HepG2 (cell line): ENCODE results near the gene SLC25A11. TPM values are rescaled to one million over a fixed set of nuclear protein-coding genes. Genes with fewer than 3 reads are reported as not detected.

Experiments
- BCLAF1 ChIP-seq: fragments of 450-650 bp; IDR thresholded peaks from 2 replicates; pipeline ENCODE4 v1.6.1; 2017; ENCODE audit warnings: mild to moderate bottlenecking
- CHD2 ChIP-seq: IDR thresholded peaks from 2 replicates; pipeline ENCODE4 v1.6.1; 2011; ENCODE audit warnings: low read depth, low read length, improper control_type of control experiment
- CHD4 ChIP-seq: fragments of 200-600 bp; sonication (generic); IDR thresholded peaks from 2 replicates; pipeline ENCODE4 v1.7.0; 2017; ENCODE audit warnings: mild to moderate bottlenecking, low read length, borderline replicate concordance
- CSRNP1 ChIP-seq: sonication (generic); formaldehyde crosslinking; IDR thresholded peaks from 2 replicates; pipeline ENCODE4 v1.8.1; 2023; ENCODE audit warnings: mild to moderate bottlenecking, missing genetic modification reagents
- HMGXB4 ChIP-seq, 2 experiments: sonication (generic) in 1 of 2; formaldehyde crosslinking in 1 of 2; IDR thresholded peaks; 2 replicates each; pipeline versions ENCODE4 v1.4.0 to v1.6.1; 2018 to 2020; ENCODE audit warnings: missing genetic modification reagents in 2 of 2, borderline replicate concordance in 1 of 2, low read depth in 1 of 2, mild to moderate bottlenecking in 1 of 2, missing biosample characterization in 1 of 2
- HOXA3 ChIP-seq: sonication (generic); formaldehyde crosslinking; IDR thresholded peaks from 2 replicates; pipeline ENCODE4 v1.5.0; 2020; ENCODE audit warnings: missing genetic modification reagents
- HOXD1 ChIP-seq: sonication (generic); formaldehyde crosslinking; IDR thresholded peaks from 2 replicates; pipeline ENCODE4 v1.5.0; 2020; ENCODE audit warnings: missing genetic modification reagents
- ISL2 ChIP-seq: sonication (generic); formaldehyde crosslinking; IDR thresholded peaks from 2 replicates; pipeline ENCODE4 v1.5.0; 2020; ENCODE audit warnings: missing genetic modification reagents
- KDM5A ChIP-seq: fragments of 200-600 bp; sonication (generic); IDR thresholded peaks from 2 replicates; pipeline ENCODE4 v1.7.0; 2018; ENCODE audit warnings: antibody characterized with exemption, mild to moderate bottlenecking, low read length, borderline replicate concordance
- MAF1 ChIP-seq: sonication (generic); formaldehyde crosslinking; IDR thresholded peaks from 2 replicates; pipeline ENCODE4 v1.5.0; 2020; ENCODE audit warnings: missing genetic modification reagents, borderline replicate concordance
- MTA1 ChIP-seq: sonication (generic); formaldehyde crosslinking; IDR thresholded peaks from 2 replicates; pipeline ENCODE4 v1.4.0; 2020; ENCODE audit warnings: missing genetic modification reagents, mild to moderate bottlenecking, borderline replicate concordance
- MXD3 ChIP-seq: IDR thresholded peaks from 2 replicates; pipeline ENCODE4 v1.6.1; 2016; ENCODE audit warnings: mild to moderate bottlenecking, missing biosample characterization, missing genetic modification reagents
- NFIC ChIP-seq: IDR thresholded peaks from 2 replicates; pipeline ENCODE4 v1.6.1; 2012; ENCODE audit warnings: mild to moderate bottlenecking, low read length, inconsistent platforms
- SKI ChIP-seq: fragments of 450-650 bp; IDR thresholded peaks from one replicate; pipeline ENCODE4 v1.6.1; 2018; ENCODE audit warnings: mild to moderate bottlenecking; ENCODE audit not compliant: partially characterized antibody
- SP2 ChIP-seq: sonication (generic); formaldehyde crosslinking; IDR thresholded peaks from 2 replicates; pipeline ENCODE4 v1.5.1; 2020; ENCODE audit warnings: mild to moderate bottlenecking, missing genetic modification reagents
- SSRP1 ChIP-seq: IDR thresholded peaks from 2 replicates; pipeline ENCODE4 v1.6.1; 2016; ENCODE audit warnings: control low read depth
- ZBTB7A ChIP-seq: sonication (generic); formaldehyde crosslinking; IDR thresholded peaks from 2 replicates; pipeline ENCODE4 v1.8.0; 2022; ENCODE audit warnings: mild to moderate bottlenecking, missing genetic modification reagents
- ZNF607 ChIP-seq: sonication (generic); formaldehyde crosslinking; IDR thresholded peaks from 2 replicates; pipeline ENCODE4 v1.5.1; 2020; ENCODE audit warnings: missing genetic modification reagents, mild to moderate bottlenecking, borderline replicate concordance
- ZNF639 ChIP-seq: conservative IDR thresholded peaks from 2 replicates; pipeline ENCODE4 v1.6.1; 2018; ENCODE audit warnings: missing genetic modification reagents
- ZZZ3 ChIP-seq: sonication (generic); formaldehyde crosslinking; IDR thresholded peaks from 2 replicates; pipeline ENCODE4 v1.4.0; 2020; ENCODE audit warnings: missing genetic modification reagents, mild to moderate bottlenecking, borderline replicate concordance
- polyA plus RNA-seq, 8 experiments: library from polyadenylated mRNA; depleted of rRNA in 3 of 8; stranded (reverse) in 7 of 8; unstranded in 1 of 8; fragments of >200 nt; fragmentation: Illumina TruSeq in 4 of 8; extraction: Trizol in 4 of 8; gene quantifications; 2 replicates each; pipeline versions ENCODE4 v1.2.1 to v1.2.3, GENCODE V29; 2011 to 2016; ENCODE audit warnings: low read depth in 4 of 8, missing spikeins in 1 of 8, mixed read lengths in 1 of 8; ENCODE audit not compliant: insufficient read depth in 1 of 8
- total RNA-seq, 5 experiments: library from RNA; depleted of rRNA; stranded (reverse); fragments of >200 nt; fragmentation: Illumina TruSeq; extraction: Trizol; gene quantifications; 2 replicates each; pipeline ENCODE4 v1.2.3, GENCODE V29; 2016; ENCODE audit warnings: low read depth in 1 of 5

Gene SLC25A11
- total and polyA plus RNA-seq, 2 of the 13 experiments (the other 11 are each of a cell fraction or from before 2014, with no cell fraction given), result 35.4 to 47.2 TPM

GRCh38 chr17:4948166-4948930 lies 8.5 kb upstream of the SLC25A11 start, which contains the start of gene PFN1 (continued):
- TF ChIP-seq CHD4 (peak; percentile 56; the same call in 1 of the 2 replicates), SKI (peak; percentile 75), MTA1 (CRISPR knock-in tag) (peak; percentile 32; the same call in 1 of the 2 replicates), ZNF639 (CRISPR knock-in tag) (no peak; the same call in none of the 2 replicates), BCLAF1 (no peak), ZZZ3 (0 out of 2 replicates have a peak, but pooled peaks have one; percentile 7), SSRP1 (CRISPR knock-in tag) (no peak), MAF1 (0 out of 2 replicates have a peak, but pooled peaks have one; percentile 37), HMGXB4 (CRISPR knock-in tag; IDR thresholded peaks at IDR 0.05; ENCODE audit: borderline replicate concordance in 1 of 2, low read depth in 1 of 2) (0 out of 4 replicates have a peak, but pooled peaks of 1 of the 2 experiments have one; percentile 30), ZNF607 (CRISPR knock-in tag) (peak; percentile 91), NFIC (no peak), KDM5A (peak; percentile 70), SP2 (CRISPR knock-in tag) (peak; percentile 56; the same call in 1 of the 2 replicates), CSRNP1 (0 out of 2 replicates have a peak, but pooled peaks have one; percentile 52), ISL2 (CRISPR knock-in tag) (peak; percentile 16; the same call in 1 of the 2 replicates), HOXA3 (CRISPR knock-in tag) (peak; percentile 69), MXD3 (peak; percentile 57; the same call in 1 of the 2 replicates), CHD2 (peak; percentile 32; the same call in 1 of the 2 replicates), HOXD1 (CRISPR knock-in tag) (peak; percentile 75), ZBTB7A (CRISPR knock-in tag) (0 out of 2 replicates have a peak, but pooled peaks have one; percentile 37)
